Type B pancreatic cell (in vitro differentiated cells): ENCODE data around the gene DYNC2H1. TPM values are rescaled to one million over a fixed set of nuclear protein-coding genes. Genes with fewer than 3 reads are reported as not detected.

ENCODE experiments used
- DNase-seq: peaks from one replicate; pipeline ENCODE4 v3.0.0; 2021; ENCODE audit warnings: mixed read lengths; ENCODE audit not compliant: unreplicated experiment; ENCODE audit errors: extremely low spot score
- H3K27ac Mint-ChIP-seq: 2 replicates; pipeline ENCODE4 v1.8.0; 2021; ENCODE audit warnings: mild to moderate bottlenecking, mixed read lengths
- H3K27me3 Mint-ChIP-seq: 2 replicates; pipeline ENCODE4 v1.8.0; 2021; ENCODE audit warnings: mixed read lengths
- H3K36me3 Mint-ChIP-seq: 2 replicates; pipeline ENCODE4 v1.8.0; 2021; ENCODE audit warnings: mixed read lengths
- H3K4me1 Mint-ChIP-seq: one replicate; pipeline ENCODE4 v1.8.0; 2021; ENCODE audit warnings: mixed read lengths; ENCODE audit not compliant: unreplicated experiment
- H3K4me3 Mint-ChIP-seq: 2 replicates; pipeline ENCODE4 v1.8.0; 2021; ENCODE audit warnings: mild to moderate bottlenecking, mixed read lengths
- H3K9me3 Mint-ChIP-seq: 2 replicates; pipeline ENCODE4 v1.8.0; 2021; ENCODE audit warnings: mixed read lengths
- total RNA-seq: library from RNA; stranded (reverse); gene quantifications from 2 replicates; pipeline ENCODE4 v1.2.1, GENCODE V29; 2021; ENCODE audit warnings: low replicate concordance
- TF ChIP-seq, protein P1 (sequence below): fragments of 200-600 bp; sonication (generic); conservative IDR thresholded peaks from 2 replicates; pipeline ENCODE4 v1.5.0; 2021; ENCODE audit warnings: antibody characterized with exemption, mild to moderate bottlenecking

Gene DYNC2H1
- total RNA-seq, 1 donor from 2014 or later = 26.1 TPM

DNA sequence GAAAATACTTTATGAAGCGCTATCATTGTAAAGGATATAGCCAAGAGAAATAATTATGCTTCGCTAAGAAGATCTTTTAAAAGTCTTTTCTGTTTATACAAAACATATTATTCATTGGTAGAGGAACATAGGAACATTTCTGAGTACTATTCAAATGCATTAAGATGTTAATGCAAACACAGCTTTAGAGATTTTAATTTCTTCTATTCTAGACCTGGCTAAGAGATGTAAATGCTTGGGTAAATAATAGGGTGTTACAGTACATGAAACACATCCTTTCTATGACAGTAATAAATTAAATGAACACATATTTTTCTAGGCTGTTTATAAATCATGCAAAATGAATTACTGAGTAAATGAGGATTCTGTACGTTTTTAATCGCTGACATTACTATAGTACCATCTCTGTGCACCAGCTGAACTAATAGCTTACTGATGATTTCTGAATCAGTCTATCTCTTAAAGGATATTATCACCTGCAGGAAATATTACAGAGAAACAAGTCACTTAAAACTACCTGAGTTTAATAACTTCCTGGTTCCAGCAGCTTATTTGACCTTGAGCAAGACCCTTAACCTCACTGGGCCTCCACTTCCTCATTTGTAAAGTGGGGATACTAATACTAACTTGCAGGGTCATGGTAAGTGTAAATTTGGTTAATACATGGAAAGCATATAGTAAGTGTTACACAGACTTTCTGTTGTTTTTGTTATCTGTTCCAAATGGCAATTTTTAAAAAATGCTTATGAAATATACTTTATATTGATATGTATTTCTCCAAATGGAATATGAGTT, 344.9 kb downstream of the DYNC2H1 start:
- no peak overlapping the region for H3K27ac Mint-ChIP-seq
- TF ChIP-seq, protein P1, sequence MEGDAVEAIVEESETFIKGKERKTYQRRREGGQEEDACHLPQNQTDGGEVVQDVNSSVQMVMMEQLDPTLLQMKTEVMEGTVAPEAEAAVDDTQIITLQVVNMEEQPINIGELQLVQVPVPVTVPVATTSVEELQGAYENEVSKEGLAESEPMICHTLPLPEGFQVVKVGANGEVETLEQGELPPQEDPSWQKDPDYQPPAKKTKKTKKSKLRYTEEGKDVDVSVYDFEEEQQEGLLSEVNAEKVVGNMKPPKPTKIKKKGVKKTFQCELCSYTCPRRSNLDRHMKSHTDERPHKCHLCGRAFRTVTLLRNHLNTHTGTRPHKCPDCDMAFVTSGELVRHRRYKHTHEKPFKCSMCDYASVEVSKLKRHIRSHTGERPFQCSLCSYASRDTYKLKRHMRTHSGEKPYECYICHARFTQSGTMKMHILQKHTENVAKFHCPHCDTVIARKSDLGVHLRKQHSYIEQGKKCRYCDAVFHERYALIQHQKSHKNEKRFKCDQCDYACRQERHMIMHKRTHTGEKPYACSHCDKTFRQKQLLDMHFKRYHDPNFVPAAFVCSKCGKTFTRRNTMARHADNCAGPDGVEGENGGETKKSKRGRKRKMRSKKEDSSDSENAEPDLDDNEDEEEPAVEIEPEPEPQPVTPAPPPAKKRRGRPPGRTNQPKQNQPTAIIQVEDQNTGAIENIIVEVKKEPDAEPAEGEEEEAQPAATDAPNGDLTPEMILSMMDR = no peak
- peaks cover 4% of the 10 kb centered on the region for H3K36me3 Mint-ChIP-seq

DNA sequence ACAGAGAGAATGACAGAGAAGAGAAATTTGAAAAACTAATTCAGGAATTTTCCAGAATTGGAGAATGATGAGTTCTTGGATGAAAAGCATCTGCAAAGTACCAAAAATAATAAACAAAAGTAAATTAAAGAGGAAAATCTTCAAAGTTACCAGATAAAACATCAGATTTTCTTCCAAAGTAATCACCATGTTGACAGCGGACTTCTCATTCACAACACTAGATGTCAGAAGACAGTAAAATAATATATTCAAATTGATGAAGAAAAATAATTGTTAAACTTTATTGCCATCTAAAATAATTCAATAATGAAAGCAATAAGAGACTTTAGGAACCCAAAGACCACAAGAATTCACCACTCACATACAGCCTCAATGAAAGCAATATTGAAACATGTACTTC, 355.2 kb downstream of the DYNC2H1 start:
- Mint-ChIP-seq H3K4me1 (no peaks in the 10 kb centered on the region), H3K4me3 (no peak overlapping the region), H3K9me3 (no peaks in the 10 kb centered on the region), H3K27me3 (no peaks in the 10 kb centered on the region), H3K27ac (no peak overlapping the region), H3K36me3 (no peaks in the 10 kb centered on the region)
- TF ChIP-seq, protein P1 = no peak
- no peak for DNase-seq

More for the DNA sequence above, 344.9 kb downstream of the DYNC2H1 start:
- Mint-ChIP-seq H3K4me1 (no peaks in the 10 kb centered on the region), H3K9me3 (no peaks in the 10 kb centered on the region), H3K4me3 (no peak overlapping the region), H3K27me3 (no peaks in the 10 kb centered on the region)
- DNase-seq = no peak

DNA sequence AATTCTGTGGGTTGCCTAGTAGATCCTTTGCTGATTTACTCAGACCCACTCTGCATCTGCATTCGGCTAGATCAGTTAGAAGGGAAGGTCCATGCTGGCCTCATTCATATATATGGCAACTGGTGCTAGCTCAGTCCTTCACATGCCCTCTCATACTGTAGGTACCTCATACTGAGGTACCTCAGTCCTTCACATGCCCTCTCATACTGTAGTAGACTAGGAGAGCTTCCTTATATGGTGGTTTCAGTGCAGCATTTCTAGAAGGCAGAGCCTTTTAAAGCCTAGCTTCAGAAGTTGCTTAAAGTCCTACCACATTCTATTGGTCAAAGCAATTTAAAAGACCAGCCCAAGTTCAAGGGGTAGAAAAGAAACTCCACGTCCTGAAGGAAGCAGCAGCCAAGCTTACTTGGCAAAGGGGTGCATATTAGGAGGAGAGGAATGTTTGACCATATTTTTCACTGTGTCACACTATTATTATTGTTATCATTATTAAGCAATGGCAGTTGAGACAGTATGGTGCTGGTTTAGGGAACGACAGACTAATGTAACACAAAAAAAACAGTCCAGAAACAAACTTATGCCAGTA, 356.4 kb downstream of the DYNC2H1 start:
- H3K4me3 Mint-ChIP-seq = no peak overlapping the region
- H3K9me3 Mint-ChIP-seq = no peaks in the 10 kb centered on the region
- H3K27me3 Mint-ChIP-seq = no peaks in the 10 kb centered on the region
- DNase-seq = no peak
- no peaks in the 10 kb centered on the region for H3K4me1 Mint-ChIP-seq
- TF ChIP-seq, protein P1 = no peak
- H3K36me3 Mint-ChIP-seq = peaks cover 5% of the 10 kb centered on the region
- no peak overlapping the region for H3K27ac Mint-ChIP-seq

DNA sequence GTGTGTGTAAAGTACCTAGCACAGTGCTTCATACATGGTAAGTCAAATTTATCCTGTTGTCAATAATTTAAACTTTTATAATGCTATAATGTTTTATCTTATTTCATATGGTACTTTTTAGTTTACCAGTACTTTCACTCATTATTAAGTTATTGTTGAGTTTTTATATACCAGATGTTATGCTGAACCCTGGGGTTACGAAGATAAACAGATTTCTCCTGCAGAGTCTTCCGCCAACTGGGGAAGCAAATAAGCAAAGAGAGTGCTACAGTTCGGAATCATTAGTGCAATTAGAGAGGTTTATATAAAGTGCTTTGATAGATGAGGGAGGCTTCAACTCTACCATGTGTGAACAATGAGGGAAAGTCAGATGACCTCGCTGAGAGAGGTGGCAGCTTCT, 362.3 kb downstream of the DYNC2H1 start:
- H3K4me1 Mint-ChIP-seq = no peaks in the 10 kb centered on the region
- peaks cover 13% of the 10 kb centered on the region for H3K36me3 Mint-ChIP-seq
- no peak for DNase-seq
- no peaks in the 10 kb centered on the region for H3K9me3 Mint-ChIP-seq
- no peak overlapping the region for H3K27ac Mint-ChIP-seq
- H3K27me3 Mint-ChIP-seq = no peaks in the 10 kb centered on the region
- no peak overlapping the region for H3K4me3 Mint-ChIP-seq
- TF ChIP-seq, protein P1 = no peak

GRCh38 chr11:103476874-103477273, 367.6 kb downstream of the DYNC2H1 start:
- no peaks in the 10 kb centered on the region for H3K9me3 Mint-ChIP-seq
- no peaks in the 10 kb centered on the region for H3K4me1 Mint-ChIP-seq
- H3K27ac Mint-ChIP-seq = no peak overlapping the region
- H3K4me3 Mint-ChIP-seq = no peak overlapping the region
- H3K27me3 Mint-ChIP-seq = no peaks in the 10 kb centered on the region
- no peak for DNase-seq
- peaks cover 2% of the 10 kb centered on the region for H3K36me3 Mint-ChIP-seq
- TF ChIP-seq, protein P1 = no peak
